T-helper 1 cell treated with Interleukin-12 subunit alpha and Interleukin-12 subunit beta and Interleukin-4 antibody, amounts not matched to agents 30 ng/mL and 1 ng/mL, for 36 hours (primary cell): Measurements from ENCODE around the gene PLRG1. TPM values are rescaled to one million over a fixed set of nuclear protein-coding genes. Genes with fewer than 3 reads are reported as not detected.

ENCODE experiments used
- intact Hi-C: fragments of 100-400 bp; cut with micrococcal nuclease; formaldehyde crosslinking; loops from one replicate; pipeline ENCODE4 v1.15.1; 2024
- total RNA-seq: library from RNA; stranded (reverse); gene quantifications from 2 replicates; pipeline ENCODE4 v1.2.3, GENCODE V29; 2022

Gene PLRG1
- total RNA-seq, 1 donor from 2014 or later, result 91.2 TPM

DNA sequence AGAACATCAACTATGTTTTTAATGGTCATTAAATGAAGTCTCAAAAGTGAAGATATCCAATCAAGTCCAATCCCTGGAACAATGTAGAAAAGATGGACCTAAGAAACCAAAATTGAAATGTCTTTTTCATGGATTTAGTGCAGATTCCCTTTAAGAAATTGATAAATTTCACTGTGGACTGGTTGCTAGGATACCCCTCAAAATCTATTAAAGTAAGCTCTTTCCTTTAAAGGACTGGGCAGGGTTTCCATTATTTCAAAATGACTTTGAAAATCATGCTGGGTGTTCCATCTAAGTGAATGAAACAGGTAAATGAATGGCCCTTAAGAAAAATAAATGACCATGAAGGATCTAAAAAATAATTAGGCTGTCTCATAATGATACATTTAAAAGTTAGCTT is 28.6 kb downstream of the PLRG1 start:
- intact Hi-C loops, result no loop called here

DNA sequence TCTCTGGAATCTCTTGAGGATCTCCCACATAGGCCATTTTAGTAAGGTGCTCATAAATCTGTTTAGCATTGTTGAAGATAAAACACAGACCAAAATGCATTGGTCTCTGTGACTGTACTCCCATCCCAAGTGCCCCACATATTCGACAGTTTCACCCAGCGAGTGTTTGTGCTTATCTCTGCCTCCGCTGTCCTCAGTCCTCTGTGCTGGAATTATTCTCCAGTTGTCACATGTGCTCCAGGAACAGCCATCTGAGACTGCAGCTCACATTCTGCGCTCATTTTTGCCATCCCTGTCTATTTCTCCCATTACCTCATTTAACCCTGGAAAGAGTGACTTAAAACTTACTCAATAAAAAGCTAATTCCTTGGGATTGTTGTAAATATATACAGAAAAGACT is 31.0 kb downstream of the PLRG1 start:
- intact Hi-C loops, result no loop called here

DNA sequence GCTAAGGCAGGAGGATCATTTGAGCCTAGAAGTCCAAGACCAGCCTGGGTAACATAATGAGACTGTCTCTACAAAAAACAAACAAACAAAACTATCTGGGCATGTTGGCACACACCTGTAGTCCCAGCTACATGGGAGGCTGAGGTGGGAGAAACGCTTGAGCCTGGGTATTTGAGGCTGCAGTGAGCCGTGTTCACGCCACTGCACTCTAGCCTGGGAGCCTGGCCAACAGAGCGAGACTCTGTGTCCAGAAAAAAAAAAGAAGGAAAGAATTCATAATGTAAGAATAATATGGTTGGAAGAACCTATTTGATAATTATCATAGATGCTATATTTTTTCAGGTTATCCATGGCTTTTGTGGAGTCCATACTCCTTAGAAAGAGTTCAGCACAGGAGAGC is 32.6 kb downstream of the PLRG1 start:
- intact Hi-C loops, result no loop called here

DNA sequence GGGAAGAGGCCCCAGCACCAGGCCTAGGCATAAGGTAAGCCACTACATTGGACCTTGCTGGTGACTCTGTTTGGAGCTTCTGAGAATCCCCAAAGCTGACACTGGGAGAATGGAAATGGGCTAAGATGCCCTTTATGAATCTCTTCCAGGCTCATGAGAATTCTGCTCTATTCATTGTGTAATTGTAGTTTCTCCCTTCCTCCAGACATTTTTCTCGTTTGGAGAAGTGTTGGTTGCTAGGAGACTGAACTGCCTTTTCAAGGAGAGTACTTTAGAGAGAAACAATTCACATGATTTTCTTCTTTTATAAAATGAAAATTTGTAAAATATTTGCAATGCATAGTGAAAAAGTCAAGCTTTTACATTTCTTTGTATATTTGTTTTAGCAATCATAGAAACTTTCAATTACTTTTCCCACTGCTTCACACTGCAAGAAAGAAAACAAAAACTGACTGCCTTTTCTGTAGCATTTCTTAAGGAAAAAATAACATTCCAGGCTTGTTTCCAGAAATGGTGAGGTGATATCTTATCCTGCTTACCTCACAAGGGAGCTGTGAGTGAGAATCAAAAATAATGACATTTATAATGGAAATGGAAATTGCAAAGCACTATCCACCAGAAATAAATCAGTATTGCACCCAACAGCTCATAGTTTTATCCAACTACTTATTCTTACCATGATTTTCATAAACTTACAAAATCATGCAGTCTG is 33.7 kb downstream of the PLRG1 start:
- intact Hi-C loops, result no loop called here

DNA sequence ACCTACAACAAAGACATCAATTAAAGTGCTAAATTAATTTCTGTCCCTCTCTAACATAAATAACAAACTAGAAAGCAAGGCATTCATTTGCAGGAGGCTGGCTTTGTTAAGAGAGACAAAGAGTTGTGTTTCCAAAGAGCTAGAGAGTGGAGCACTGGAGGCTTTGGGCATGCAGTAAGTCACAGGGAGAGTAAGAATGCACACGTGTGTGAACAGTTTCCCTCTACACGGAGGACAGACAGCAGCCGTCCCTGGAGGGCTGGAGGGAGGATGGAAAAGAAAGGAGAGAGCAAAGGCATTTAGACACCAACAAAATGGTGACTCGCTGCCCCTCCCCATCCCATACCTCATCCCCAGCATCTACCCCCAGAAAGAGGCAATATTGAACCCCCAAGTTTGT is 38.2 kb downstream of the PLRG1 start:
- intact Hi-C loops, result no loop called here

DNA sequence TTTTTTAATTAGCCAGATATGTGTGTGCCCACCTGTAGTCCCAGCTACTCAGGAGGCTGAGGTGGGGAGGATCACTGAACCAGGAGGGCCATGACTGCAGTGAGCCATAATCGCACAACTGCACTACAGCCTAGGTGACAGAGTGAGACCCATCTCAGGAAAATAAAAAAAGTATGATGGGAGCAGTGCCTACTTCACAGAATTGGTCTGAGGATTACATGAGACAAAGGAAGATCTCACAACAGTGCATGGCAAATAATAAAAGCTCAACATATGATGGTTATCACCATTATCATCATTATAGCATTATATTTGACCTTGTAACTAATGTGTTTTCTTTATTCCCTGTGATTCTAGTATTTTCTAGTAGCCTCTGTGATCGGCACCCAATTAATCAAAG is 38.7 kb downstream of the PLRG1 start:
- intact Hi-C loops, result no loop called here

DNA sequence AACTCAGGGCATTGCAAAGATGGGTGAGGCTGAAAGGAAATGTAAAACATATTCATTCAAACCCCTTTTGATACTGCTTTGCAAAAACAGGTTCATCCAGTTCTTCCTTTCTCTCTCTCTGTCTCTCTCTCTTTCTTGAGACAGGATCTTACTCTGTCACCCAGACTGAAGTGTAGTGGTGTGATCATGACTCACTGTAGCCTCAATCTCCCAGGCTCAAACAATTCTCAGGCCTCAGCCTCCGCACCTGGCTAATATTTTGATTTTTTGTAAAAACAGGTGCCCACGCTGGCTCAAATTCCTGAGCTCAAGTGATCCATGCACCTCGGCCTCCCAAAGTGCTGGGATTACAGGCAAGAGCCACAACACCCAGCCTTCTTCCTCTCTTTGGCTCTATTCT is 43.0 kb downstream of the PLRG1 start:
- intact Hi-C loops, result loop anchor here (2.0 kb wide), 1 partner anchor 722 kb away; no protein-coding TSS in a partner anchor

DNA sequence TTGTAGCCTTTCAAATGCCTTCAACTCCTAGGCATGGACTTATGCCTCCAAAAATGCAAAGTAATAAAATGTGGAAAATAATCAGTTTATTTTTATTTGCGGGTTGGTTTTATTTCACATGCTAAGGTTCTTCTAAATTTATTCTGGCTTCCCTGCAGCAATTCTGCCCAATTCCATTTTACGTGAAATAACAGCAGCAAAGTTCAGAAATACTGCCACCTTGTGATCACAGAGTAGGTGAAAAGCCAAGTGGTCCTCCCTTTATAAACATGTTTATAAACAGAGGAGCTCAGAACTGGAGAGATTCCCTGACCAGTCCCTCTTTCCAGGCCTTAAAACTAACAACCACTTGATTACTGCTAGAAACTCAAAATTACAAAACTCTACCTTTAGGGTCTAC is 43.9 kb downstream of the PLRG1 start:
- intact Hi-C loops, result loop anchor here (1.0 to 2.0 kb wide), 2 partner anchors 177 to 721 kb away; no protein-coding TSS in a partner anchor

DNA sequence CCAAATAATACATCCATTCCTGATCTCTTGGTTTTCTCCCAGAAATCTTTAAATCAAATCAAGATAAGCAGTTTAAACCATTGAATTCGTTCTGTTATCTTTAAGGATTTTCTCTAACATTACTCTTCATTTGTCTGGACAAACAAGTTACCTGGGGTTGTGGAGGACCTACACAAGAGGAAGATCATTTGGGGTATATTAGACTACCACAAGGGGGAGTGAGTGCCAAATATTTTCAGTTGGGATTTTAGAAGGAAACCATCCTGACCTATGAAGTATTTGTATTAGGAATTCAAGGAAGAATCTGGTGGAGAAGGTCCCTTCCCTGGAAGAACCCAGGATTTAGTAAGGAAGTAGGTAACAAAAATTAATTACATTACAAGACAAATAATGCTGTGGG is 46.6 kb downstream of the PLRG1 start:
- intact Hi-C loops, result no loop called here

DNA sequence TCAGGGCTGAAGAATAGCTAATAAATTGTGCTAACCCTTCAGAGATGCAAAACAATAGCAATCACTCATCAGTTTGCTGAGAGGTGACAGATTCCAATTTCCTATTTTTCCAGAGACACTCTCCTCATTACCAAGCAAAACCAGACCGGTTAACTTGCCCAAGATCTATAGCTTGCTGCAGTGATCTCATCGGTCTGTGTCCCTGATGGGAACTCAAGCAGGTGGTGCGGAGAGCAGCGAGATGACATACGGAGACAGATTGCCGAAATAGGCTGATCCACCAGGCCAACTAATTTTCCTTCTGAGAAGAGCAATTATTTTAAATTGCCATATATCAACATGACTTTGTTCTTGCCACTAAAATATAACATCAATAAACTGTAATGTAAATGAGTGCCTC is 48.1 kb downstream of the PLRG1 start:
- intact Hi-C loops, result no loop called here

DNA sequence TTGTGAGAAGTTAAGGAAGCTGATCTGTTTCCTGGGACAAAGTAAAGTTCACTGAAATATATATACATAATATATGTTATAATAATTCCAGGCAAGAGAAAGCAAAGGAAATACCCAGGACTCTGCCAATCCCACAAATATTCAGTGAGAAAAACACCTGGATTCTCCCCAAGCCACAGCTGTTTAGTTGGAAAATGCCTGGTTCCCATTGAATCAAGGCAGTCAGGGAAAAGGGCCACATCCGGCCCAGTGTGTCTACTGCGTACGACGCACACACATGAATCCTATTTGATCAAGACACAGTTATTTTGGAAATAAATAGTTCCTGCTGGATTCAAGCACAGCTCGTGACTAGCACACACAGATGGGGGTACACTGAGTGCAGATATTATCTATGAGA is 52.3 kb downstream of the PLRG1 start:
- intact Hi-C loops, result no loop called here

DNA sequence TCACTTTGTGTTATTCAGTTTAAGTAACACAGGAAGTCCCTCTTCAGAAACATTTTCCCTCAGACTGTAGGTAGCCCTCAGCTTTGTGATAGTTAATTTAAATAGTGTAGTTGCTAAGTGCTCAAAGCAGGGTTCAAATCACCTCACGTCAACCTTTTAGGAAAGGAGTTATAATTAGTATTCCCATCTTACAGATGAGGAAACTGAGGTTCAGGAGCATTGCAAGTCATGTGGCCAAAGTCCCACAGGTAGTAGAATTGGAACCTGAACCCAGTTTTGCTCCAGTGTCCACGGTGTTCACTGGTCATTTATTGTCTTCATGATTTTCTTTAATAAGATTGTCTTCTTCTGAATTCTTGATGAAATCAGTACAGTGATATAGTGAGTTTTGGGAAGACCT is 54.3 kb downstream of the PLRG1 start:
- intact Hi-C loops, result no loop called here

DNA sequence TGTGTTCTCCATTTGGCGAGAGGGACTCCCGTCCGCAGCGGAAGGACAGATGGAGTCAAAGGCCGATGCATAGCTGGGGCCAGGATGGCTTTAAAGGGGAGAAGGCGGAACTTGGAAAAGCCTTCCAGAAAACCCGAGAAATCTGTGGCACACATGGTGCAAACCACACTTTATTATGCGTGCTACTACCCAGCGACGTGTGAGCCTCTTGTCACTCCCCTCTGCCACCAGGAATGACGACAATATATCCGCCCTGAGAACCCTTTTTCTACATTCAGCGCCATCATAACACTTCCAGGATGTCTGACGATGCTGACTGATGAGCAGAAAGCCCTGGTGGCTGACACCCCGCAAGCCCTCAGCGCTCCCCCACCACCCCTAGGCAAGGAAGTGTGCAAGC is 57.9 kb downstream of the PLRG1 start:
- intact Hi-C loops, result loop anchor here (5.0 kb wide), 1 partner anchor 705 kb away; the partner anchor contains the start of gene SFRP2

DNA sequence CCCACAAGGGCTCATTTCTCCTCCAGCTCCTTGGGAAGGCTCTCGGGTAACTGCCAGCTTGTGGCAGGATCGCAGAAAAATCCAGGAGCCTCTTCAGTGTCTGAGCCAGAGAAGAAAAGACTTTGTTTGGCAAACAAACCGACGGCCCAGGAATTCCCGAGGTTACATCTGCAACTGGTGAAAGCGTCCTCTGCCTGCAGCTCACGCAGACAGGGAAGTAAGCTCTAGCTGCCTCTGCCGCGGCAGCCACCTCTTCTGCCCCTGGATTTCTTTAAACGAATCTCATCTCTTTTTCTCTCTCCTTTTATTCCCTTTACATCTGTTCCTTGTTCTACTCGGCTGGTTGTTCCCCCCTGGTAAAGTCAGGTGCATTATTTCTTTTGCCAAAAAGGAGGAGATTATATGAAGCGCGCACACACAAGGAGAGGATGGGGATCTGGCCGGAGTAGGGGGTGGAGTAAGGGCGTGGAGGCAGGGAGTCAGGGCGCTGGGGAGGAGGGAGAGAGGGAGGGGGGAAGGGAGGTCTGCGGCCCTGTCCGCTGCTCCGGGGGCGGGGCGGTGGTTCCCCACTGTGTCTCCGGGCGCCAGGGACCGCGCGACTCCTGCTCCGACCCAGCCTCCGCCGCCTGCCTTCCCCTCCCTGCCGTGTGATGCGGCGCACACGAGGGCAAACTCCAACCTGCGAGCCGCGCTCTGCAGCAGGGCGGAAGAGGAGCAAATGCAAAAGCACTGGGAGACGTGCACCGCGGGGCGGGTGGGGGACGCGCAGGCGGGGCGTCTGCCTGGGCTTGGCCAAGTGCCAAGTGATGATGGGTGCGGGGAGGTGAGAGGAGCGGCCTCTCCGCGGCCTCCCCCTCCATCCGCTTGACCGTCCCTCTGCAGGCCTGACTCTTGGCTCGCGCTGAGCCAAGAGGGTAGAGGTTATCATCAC is 58.6 kb downstream of the PLRG1 start, which contains the start of gene DCHS2:
TSS of gene DCHS2 (minus strand) at position 459 of the 931 bp plus-strand sequence. CDS start at position 15, 444 bp downstream.
- intact Hi-C loops, result loop anchor here (2.0 to 5.0 kb wide), 2 partner anchors 253 to 704 kb away; partner anchors contain the start of gene SFRP2

DNA sequence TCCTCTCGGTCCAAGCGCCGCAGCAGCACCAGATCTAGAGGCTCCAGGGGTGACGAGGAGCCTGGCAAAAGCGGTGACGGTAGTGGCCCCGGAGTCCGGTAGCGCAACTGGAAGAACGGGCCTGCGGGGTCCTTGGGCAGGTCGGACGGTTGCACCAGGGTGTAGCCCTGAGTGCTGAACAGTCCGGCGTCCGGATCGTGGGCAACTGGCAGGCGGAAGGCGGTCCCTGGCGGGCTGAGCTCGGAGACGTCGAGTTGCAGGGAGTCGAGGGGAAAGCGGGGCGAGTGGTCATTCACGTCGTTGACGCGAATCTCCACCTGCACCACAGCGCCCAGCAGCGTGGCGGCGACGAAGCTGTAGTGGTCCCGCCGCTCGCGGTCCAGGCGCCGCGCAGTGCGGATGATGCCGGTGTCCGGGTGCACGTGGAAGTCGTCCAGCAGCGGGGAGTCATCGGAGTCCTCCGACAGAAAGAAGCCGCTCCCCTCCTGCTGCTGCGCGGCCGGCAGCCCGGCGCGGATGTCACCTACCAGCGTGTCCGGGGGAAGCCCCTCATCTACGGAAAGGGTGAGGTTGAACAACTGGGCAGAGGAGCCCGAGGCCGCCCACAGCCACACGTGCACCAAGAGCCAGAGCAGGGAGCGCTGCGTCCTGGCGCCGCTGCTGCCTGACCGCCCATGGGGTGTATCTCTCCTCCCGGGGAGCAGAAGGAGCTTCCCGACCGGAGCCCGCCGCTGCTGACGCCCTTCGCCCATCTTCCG is 59.4 kb downstream of the PLRG1 start:
- intact Hi-C loops, result loop anchor here (2.0 to 5.0 kb wide), 2 partner anchors 254 to 703 kb away; partner anchors contain the start of gene SFRP2

DNA sequence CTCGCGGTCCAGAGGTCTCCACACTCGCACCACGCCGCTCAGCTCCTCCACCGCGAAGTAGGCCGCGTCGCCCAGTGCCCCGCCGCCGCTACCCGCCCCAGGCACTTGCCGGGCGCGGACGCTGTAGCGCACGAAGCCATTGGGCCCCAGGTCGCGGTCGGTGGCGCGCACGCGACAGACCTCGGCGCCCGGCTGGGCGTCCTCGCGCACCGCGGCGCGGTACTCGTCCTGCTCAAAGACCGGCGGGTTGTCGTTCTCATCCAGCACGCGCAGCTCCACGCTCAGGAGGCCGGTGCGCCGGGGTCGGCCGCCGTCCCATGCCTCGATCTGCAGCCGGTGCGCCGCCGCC is 60.0 kb downstream of the PLRG1 start:
- intact Hi-C loops, result loop anchor here (2.0 to 5.0 kb wide), 2 partner anchors 255 to 703 kb away; partner anchors contain the start of gene SFRP2

DNA sequence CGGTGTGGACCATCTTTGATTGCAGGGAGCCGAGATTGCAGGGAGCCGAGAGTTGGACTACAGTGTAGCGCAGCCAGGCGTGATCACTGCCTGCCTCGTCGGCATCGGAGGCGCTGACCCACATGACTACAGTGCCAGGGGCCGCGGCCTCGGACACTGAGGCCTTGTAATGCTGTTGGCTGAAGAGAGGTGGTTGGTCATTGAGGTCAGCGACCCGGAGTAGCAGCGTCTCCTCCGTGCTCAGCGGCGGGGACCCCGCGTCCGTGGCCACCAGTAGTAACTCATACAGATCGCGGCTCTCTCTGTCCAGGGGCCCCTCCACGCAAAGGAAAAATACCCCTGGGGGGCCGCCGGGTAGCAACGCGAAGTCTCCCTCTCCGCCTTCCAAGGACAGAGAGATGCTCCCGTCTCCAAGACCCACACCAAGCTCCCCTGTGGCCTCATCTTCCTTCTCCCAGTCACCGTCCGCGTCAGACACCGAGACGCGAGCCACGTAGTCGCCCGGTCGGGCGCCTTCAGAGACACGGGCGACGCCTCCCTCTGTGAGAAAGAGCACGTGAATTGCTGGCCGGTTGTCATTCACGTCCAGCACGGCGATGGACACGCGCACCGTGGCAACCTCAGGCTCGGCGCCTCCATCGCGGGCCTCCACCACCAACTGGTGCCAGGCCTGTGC is 60.5 kb downstream of the PLRG1 start:
- intact Hi-C loops, result loop anchor here (2.0 to 5.0 kb wide), 2 partner anchors 255 to 702 kb away; partner anchors contain the start of gene SFRP2

DNA sequence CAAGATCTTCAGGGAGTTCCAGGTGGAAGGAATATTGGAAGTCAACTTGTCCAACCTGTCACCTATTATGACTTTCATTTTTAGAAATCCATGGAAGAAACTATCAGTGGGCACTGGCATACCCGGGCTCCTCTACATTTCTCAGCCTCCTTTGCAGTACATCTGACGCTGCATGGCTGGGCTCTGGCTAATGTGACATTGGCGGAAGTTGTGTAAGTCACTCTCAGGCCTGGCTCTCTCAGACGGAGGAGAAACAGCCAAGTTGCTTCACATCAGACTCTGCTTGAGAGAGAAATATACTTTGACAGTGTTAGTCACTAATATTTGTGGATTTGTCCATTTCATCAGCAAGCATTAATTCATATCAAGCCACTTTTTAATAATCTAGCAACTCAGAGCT is 63.1 kb downstream of the PLRG1 start:
- intact Hi-C loops, result no loop called here

DNA sequence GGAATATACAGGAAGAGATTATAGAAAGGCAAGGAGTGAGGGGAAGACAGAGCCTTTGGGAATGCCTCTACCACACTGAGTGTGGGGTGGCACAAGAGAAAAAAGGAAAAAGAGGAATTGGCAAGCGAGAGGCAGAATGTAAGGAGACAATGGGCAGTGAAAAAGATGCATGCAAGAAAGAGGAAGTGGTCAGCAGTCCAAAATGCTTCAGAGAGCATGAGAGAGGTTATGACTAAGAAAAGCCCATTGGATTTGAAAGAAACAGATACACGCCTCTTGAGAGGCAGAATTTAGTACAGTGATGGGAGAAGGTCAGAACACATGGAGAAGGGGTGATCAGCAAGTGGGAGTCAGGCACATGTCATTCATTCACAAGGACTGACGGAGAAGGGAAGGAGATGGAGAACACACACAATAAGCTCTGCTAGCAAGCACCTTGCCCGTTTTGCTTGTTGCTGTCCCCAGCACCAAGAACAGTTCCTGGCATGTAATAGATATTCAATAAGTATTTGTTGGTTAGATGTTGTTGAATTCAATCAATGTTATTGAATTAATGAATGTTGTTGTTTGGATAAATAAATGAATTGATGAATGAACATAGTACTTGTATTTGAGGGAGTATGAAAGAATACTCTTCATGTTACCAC is 65.0 kb downstream of the PLRG1 start:
- intact Hi-C loops, result no loop called here
